ENCODE data around the gene CTXND1.

- TF ChIP-seq TEAD1 (CRISPR knock-in tag; IDR thresholded peaks at IDR 0.05) (no peak), CTCF (IDR thresholded peaks at IDR 0.05) (no peak), ZNF121 (CRISPR knock-in tag; IDR thresholded peaks at IDR 0.05) (no peak), SP1 (CRISPR knock-in tag; conservative IDR thresholded peaks at IDR 0.05) (no peak)
Measured at GRCh38 chr15:80266745-80267144, 14.7 kb upstream of the CTXND1 start.

Data from WTC11 (cell line).